NCI-H774 (cell line): ENCODE measurements around the gene DENND1B.

Experiments used
- DNase-seq: peaks from one replicate; lab custom pipeline; 2025; lab: John Stamatoyannopoulos, UW

Gene DENND1B

GRCh38 chr1:197466813-197467212 is 308.5 kb downstream of the DENND1B start:
- no peak for DNase-seq

- DNase-seq = no peak
These were observed 309.6 kb downstream of the DENND1B start for GRCh38 chr1:197465528-197466327.

DNA sequence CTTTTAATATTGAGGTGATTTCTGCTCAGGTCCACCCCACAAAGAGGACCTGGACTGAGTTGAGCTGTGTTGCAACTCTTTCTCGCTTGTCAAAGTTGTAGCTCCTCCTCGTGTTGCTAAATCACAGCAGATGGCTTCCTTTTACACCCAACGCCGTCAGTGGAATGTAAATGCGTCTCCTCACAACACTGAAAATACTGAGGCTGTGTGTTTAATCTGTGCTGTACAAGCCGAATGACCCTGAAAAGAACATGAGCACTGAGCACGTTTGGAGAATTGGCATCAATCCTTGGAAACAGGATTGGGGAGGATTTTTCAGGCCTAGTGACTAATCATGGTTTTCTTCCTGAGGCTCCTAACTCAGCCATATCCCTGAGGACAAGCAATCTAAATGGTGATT is 311.2 kb downstream of the DENND1B start:
- DNase-seq = no peak

DNA sequence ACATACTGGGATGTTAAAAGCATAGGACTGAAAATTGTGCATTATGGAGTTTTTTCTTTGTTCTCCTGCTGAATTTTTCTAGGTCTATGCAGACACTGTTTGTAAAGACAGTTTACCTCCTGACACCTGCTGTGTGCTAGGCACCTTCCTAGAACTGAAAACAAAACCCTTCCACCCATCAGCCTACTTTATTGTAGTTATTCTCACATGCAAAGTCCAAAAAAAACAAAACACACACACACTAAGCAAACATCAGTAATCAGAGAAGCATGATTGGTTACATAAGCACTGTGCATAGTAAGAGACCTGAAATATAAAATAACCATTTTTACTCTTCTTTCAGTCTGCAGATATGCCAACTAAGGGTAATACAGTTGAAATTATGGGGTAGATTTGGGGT is 312.1 kb downstream of the DENND1B start:
- peak; percentile 41 for DNase-seq

GRCh38 chr1:197462539-197462938 is 312.7 kb downstream of the DENND1B start:
- peak; percentile 31 for DNase-seq
